NCI-H2029 treated with DMSO at 0.1 percent for 48 hours (cell line): ENCODE results near the gene EIF5A.

Source experiments
- DNase-seq: peaks from one replicate; lab custom pipeline; 2025; lab: John Stamatoyannopoulos, UW

The EIF5A gene

GRCh38 chr17:7306911-7307685, at the start of gene EIF5A:
EIF5A (plus strand) TSS chr17:7307628; CDS start chr17:7309636, 2,008 bp downstream.
- DNase-seq, result peak; percentile 92

GRCh38 chr17:7258731-7259554, 48.5 kb upstream of the EIF5A start:
- DNase-seq, result no peak

- DNase-seq, result no peak
Measured at GRCh38 chr17:7259555-7259889, 47.9 kb upstream of the EIF5A start.

DNA sequence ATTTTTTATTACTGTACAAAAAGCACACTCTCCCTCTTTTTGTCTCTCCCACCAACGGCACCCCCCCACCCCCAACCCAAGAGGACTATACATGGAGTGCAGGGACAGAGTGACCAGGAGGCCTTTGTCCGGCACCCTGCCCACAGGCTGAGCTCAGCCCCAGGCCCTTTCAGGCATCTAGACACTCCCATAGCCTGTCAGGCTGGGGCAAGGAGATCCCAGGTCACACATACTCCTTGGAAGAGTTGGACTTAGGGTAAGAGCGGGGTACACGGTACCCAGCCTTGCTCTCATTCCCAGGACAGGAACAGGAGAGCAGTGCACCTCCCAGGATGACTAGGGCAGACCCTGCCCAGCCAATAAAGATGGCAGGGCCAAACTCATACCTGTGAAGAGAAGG, 47.3 kb upstream of the EIF5A start:
- DNase-seq, result no peak

- DNase-seq, result no peak
Measured at GRCh38 chr17:7260651-7261378, 46.6 kb upstream of the EIF5A start.

DNA sequence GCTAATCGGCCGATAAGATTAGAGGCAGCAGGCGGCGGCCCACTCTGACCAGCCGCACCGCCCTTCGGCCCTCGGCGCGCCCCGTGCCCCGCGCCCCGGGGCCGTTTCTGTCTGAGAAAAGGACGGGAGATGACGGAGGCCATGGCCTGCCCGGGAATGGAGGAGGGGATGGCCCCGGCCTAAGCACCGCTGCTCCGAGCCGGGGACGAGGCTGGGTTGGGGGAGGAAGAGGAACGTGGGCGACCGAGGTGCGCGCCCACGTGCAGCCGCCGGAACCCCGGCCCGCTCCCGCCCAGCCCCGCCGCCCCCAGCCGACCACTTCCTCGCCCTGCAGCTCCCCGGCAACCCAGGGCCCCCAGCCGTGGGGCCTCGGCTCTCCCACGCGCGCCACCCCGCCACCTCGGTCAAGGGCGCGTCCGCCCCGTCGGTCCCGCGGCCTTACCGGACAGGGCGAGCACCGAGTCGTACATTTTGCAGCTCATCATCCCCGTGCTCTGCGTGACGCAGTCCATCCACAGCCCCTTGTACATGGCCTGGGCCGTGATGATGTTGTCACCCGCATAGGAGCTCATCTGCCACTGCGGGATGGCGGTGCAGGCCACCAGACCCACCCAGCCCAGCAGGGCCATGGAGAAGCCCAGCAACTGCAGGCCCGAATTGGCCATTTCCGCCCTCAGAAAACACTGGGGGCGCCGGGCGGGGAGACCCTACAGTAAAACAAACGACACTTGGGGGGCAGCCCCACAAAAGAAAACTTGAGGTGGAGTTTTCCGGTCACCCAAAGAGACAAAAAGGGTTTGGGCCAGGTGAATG, 45.8 kb upstream of the EIF5A start:
- DNase-seq, result no peak

- DNase-seq, result peak; percentile 31
Measured at GRCh38 chr17:7262192-7262934, 45.1 kb upstream of the EIF5A start, which contains the start of gene CLDN7. CLDN7 (minus strand) TSS chr17:7262478; CDS start chr17:7262043, 435 bp downstream.

DNA sequence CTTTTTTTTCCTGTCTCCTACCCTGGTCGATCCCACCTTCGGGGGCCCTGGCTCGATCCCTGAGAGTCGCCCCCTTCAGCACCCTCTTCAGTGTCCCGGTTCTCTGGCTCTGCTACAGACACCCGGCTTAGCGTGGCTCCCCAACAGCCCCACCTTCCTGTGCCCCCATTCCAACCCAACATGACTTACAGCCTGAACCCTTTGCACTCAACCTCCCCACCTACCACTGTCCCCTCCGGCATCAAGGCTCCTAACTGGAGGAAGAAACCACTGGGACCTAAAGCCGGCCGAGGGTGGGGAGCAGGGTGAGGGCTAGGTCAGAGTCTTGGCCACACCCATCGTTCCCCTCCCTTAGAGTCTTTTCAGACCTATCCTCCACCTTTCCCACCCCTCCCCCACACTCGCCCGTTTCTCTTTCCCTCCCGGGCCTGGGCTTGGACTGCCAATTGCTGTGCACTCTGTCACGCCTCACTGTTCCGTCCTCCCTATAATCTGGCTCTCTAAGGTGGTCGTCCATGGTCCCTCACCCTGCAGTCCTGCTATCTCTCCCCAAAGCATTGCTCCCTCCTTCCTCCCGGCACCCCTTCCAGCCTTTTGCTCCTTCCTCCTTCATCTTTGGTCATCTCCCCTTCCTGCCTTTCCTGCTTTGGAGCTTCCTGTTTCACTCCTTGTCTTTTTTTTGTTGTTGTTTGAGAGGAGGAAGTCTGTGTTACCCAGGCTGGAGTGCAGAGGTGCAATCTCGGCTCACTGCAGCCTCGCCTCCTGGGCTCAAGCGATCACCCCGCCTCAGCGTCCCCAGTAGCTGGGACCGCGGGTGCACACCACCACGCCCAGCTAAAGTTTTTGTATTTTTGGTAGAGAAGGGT, 44.3 kb upstream of the EIF5A start:
- DNase-seq, result no peak

DNA sequence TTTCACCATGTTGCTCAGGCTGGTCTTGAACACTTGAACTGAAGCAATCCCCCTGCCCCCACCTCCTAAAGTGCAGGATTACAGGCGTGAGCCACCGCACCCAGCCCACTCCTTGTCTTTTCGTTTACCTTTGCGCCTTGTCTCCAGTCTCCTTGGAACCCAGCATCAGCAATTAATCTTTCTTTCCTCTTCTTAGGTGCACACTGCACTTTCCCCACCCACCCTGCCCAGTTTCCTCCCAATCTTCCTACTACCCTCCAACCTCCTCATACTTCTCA, 43.7 kb upstream of the EIF5A start:
- DNase-seq, result no peak

GRCh38 chr17:7266784-7267183, 40.6 kb upstream of the EIF5A start:
- no peak for DNase-seq

DNA sequence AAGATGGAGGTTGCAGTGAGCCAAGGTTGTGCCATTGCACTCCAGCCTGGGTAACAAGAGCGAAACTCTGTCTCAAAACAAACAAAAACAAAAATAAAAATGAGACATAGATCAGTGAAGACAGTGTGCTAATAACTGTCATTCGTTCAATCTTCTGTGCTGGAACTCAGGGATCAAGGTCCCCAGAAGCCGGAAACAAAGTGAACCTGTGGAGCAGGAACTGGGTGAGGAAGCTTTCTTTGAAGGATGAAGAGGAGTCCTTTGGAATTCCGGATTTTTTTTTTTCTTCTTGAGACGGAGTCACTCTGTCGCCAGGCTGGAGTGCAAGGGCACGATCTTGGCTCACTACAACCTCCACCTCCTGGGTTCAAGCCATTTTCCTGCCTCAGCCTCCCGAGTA, 28.0 kb upstream of the EIF5A start:
- no peak for DNase-seq

- peak; percentile 54 for DNase-seq
Measured at GRCh38 chr17:7280519-7281073, 26.8 kb upstream of the EIF5A start.

- DNase-seq, result peak; percentile 25
Measured at GRCh38 chr17:7281074-7281952, 26.1 kb upstream of the EIF5A start, which contains the start of gene SLC2A4. SLC2A4 (plus strand) TSS chr17:7281718; CDS start chr17:7281935, 217 bp downstream.

DNA sequence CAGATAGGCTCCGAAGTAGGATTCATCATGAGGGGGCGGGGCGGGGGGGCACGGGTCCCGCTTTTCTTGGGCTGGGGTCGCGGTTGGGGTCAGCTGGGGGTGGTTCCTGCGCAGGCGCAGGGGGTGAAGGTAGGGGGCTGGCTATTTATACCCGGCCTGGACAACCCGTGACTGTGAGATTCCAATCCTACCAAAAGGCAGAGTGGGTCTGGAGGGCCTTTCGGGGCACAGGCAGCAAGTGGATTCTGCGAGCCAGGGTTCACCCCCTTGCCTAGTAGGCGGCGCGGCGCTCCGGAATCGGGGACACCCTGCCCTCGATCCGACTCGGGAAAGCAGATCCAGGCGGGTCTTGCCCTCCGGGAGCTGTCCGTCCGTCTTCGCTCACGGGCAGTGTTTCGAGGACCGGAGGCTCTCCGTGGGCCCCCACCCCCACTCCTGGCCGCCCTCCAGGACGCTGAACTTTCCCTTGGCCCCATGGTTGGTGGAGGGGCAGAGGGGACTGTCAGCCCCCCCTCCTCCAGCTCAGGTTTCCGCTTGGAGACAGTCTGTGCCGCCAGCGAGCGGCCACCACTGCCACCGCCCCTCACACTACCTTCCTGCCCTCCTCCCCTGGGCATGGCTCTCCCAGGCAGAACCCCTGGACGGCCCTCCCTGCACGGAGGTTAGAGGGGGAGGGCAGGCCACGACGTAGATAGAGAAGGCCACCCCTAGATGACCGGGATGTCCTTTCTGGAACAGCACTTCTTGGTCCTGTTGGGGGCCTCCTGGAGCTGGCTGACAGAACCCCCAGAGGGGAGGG, 25.3 kb upstream of the EIF5A start:
- DNase-seq, result no peak

- DNase-seq, result no peak
Measured at GRCh38 chr17:7282752-7283321, 24.6 kb upstream of the EIF5A start.

DNA sequence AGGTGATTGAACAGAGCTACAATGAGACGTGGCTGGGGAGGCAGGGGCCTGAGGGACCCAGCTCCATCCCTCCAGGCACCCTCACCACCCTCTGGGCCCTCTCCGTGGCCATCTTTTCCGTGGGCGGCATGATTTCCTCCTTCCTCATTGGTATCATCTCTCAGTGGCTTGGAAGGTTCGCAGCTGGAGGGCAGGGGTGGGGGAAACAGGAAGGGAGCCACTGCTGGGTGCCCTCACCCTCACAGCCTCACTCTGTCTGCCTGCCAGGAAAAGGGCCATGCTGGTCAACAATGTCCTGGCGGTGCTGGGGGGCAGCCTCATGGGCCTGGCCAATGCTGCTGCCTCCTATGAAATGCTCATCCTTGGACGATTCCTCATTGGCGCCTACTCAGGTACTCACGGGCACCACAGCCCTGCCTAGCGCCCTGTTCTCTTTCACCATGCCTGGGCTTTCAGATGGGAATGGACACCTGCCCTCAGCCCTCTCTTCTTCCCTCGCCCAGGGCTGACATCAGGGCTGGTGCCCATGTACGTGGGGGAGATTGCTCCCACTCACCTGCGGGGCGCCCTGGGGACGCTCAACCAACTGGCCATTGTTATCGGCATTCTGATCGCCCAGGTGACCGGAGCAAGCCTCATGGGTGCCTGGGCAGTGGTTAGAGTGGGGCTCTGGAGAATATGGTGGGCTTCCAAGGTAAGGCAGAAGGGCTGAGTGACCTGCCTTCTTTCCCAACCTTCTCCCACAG, 23.8 kb upstream of the EIF5A start:
- no peak for DNase-seq

DNA sequence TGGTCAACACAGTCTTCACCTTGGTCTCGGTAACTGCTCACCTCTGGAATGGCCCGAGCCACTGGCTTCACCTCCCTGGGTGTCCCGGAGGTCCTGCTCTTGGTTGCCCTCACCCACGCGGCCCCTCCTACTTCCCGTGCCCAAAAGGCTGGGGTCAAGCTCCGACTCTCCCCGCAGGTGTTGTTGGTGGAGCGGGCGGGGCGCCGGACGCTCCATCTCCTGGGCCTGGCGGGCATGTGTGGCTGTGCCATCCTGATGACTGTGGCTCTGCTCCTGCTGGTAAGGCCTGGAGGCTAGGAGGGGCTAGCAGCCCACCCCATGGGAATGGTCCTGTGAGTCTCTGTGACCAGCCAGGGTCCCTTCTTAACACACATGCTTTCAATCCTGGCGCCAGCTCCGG, 22.5 kb upstream of the EIF5A start:
- no peak for DNase-seq
